ENCODE data around the gene GMPR2.

GMPR2 gene

GRCh38 chr14:24189059-24189375, 43.7 kb upstream of the GMPR2 start:
- H2AFZ ChIP-seq: peak overlapping the region; percentile 79
- peak overlapping the region; percentile 81 for H3K4me3 ChIP-seq (ENCODE audit: low read depth, low read length)
- peaks cover 11% of the 10 kb centered on the region for H3K4me1 ChIP-seq
- no peaks in the 10 kb centered on the region for H3K79me2 ChIP-seq
- no peaks in the 10 kb centered on the region for H3K36me3 ChIP-seq (ENCODE audit: control insufficient read depth, insufficient read depth, low read length)
- no peak overlapping the region for H3K9ac ChIP-seq
- peak overlapping the region; percentile 86 for H3K4me2 ChIP-seq (ENCODE audit: low read length)
- TF ChIP-seq CTCF (IDR thresholded peaks at IDR 0.05): no peak
- peak overlapping the region; percentile 73 for H3K27ac ChIP-seq
- H3K27me3 ChIP-seq (ENCODE audit: control insufficient read depth, insufficient read depth, low read length): no peaks in the 10 kb centered on the region
- H3K9me3 ChIP-seq (ENCODE audit: control insufficient read depth, low read length): no peaks in the 10 kb centered on the region

DNA sequence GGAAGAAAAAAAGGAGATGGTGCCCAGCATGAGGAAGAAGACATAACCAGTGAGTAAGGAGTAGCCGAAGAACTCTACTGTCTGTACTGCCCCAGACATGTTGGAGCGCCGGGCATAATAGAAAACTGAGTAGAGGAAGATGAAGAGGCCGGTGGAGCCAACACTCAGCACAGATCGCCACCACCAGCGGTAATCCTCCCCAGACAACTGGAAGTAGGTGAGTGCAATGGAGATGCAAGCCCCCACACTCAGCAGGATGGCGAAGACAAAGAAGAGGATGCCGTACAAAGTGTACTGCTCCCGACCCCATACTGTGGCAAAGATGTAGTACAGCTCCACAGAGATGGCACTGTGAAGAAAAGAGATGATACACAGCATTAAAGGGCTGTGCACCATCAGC, 43.3 kb upstream of the GMPR2 start:
- no peaks in the 10 kb centered on the region for H3K79me2 ChIP-seq
- peak overlapping the region; percentile 81 for H3K4me3 ChIP-seq (ENCODE audit: low read depth, low read length)
- TF ChIP-seq CTCF (IDR thresholded peaks at IDR 0.05): no peak
- no peaks in the 10 kb centered on the region for H3K36me3 ChIP-seq (ENCODE audit: control insufficient read depth, insufficient read depth, low read length)
- no peak overlapping the region for H2AFZ ChIP-seq
- no peak overlapping the region for H3K9ac ChIP-seq
- H3K4me2 ChIP-seq (ENCODE audit: low read length): no peak overlapping the region
- H3K4me1 ChIP-seq: peaks cover 11% of the 10 kb centered on the region
- no peaks in the 10 kb centered on the region for H3K9me3 ChIP-seq (ENCODE audit: control insufficient read depth, low read length)
- no peaks in the 10 kb centered on the region for H3K27me3 ChIP-seq (ENCODE audit: control insufficient read depth, insufficient read depth, low read length)
- H3K27ac ChIP-seq: peak overlapping the region; percentile 73

DNA sequence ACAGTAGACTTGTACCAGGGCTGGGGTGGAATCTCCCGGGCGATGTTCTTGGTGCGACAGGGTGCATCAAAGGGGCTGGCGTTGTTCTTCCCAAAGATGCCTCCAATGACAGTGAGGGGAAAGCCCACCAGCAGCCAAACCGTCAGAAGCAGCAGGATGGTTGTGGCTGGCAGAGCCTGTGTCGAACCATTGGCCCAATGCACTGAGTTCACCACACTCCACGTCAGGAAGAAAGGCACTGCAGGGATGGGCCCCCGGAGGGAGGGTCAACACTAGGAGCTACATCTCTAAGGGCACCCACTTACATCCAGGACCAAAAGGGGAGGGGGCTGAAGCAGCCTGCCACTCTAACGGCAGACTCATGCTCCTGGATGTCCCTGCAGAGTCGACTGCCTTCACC, 42.3 kb upstream of the GMPR2 start:
- Histone ChIP-seq H3K4me1 (peaks cover 17% of the 10 kb centered on the region), H3K36me3 (ENCODE audit: control insufficient read depth, insufficient read depth, low read length) (no peaks in the 10 kb centered on the region)

DNA sequence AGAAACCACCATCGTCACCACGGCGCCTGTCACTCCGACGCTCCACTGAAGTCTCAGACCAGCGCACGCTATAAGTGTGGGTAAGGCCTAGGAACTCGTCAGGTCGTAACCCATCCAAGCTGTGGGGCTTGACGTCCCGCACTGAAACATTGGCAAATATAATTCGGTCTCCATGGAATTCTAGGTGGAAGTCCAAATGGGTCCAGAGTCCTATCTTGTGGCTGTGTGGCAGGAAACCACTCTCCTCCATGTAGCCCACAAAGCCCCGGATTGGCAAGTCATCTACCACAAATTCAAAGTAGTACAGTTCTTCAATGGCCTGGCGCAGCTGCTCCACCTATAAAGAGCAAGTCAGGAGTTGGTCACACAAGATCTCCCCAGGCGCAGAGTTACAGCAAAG, 39.8 kb upstream of the GMPR2 start:
- H3K9ac ChIP-seq: no peak overlapping the region
- H3K4me3 ChIP-seq (ENCODE audit: low read depth, low read length): no peak overlapping the region
- H3K4me1 ChIP-seq: peaks cover 12% of the 10 kb centered on the region
- no peaks in the 10 kb centered on the region for H3K36me3 ChIP-seq (ENCODE audit: control insufficient read depth, insufficient read depth, low read length)
- H3K27ac ChIP-seq: no peak overlapping the region
- H2AFZ ChIP-seq: no peak overlapping the region
- no peak overlapping the region for H3K4me2 ChIP-seq (ENCODE audit: low read length)
- no peaks in the 10 kb centered on the region for H3K27me3 ChIP-seq (ENCODE audit: control insufficient read depth, insufficient read depth, low read length)
- TF ChIP-seq CTCF (IDR thresholded peaks at IDR 0.05): no peak
- no peaks in the 10 kb centered on the region for H3K9me3 ChIP-seq (ENCODE audit: control insufficient read depth, low read length)
- peaks cover 13% of the 10 kb centered on the region for H3K79me2 ChIP-seq

More for the DNA sequence above, 42.3 kb upstream of the GMPR2 start:
- H3K9ac ChIP-seq: no peak overlapping the region
- TF ChIP-seq CTCF (IDR thresholded peaks at IDR 0.05): no peak
- peaks cover 4% of the 10 kb centered on the region for H3K79me2 ChIP-seq
- H3K9me3 ChIP-seq (ENCODE audit: control insufficient read depth, low read length): no peaks in the 10 kb centered on the region
- no peak overlapping the region for H3K4me3 ChIP-seq (ENCODE audit: low read depth, low read length)
- no peak overlapping the region for H3K27ac ChIP-seq
- no peaks in the 10 kb centered on the region for H3K27me3 ChIP-seq (ENCODE audit: control insufficient read depth, insufficient read depth, low read length)
- H3K4me2 ChIP-seq (ENCODE audit: low read length): no peak overlapping the region
- no peak overlapping the region for H2AFZ ChIP-seq

DNA sequence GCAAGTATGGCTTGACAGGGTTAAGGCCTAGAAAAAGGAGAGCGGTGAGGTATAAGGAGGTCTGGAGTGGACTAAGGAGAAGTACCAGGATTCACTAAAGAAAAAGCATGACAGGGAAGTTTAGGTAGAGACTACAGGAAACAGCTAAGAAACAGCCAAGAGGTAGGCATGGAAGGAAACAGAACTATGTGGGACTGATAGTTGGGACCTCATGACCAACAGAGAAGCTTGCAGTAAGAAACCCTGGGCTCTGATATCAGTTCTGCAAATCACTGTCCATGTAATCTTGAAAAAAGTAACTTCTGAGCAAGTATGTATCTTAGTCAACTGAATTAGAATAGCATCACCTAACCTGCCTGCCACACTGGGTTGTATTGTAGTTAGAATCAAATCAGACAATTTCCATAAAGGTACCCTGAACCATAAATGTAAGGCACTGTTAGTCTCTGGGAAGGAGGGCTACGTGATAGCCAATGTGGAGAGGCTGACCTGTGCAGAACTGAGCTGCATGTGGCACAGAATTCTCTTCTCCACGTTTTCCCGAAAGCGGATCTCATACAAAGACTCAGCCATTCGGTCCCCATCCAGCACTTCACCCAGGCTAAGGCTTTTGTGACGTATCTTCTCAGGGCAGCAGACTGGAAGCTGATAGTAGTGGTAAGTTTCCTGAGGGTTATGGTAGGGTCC, 38.4 kb upstream of the GMPR2 start:
- H3K9ac ChIP-seq: no peak overlapping the region
- peak overlapping the region; percentile 95 for H3K4me2 ChIP-seq (ENCODE audit: low read length)
- H3K79me2 ChIP-seq: peaks cover 20% of the 10 kb centered on the region
- TF ChIP-seq CTCF (IDR thresholded peaks at IDR 0.05): no peak
- peak overlapping the region; percentile 99 for H3K27ac ChIP-seq
- peak overlapping the region; percentile 100 for H3K4me3 ChIP-seq (ENCODE audit: low read depth, low read length)
- H3K9me3 ChIP-seq (ENCODE audit: control insufficient read depth, low read length): no peaks in the 10 kb centered on the region
- no peaks in the 10 kb centered on the region for H3K27me3 ChIP-seq (ENCODE audit: control insufficient read depth, insufficient read depth, low read length)
- H3K4me1 ChIP-seq: peaks cover 9% of the 10 kb centered on the region
- no peaks in the 10 kb centered on the region for H3K36me3 ChIP-seq (ENCODE audit: control insufficient read depth, insufficient read depth, low read length)
- no peak overlapping the region for H2AFZ ChIP-seq

Measured in parathyroid adenoma (tissue), 2 donors.